IPS-18c (cell line): ENCODE data around the gene SRSF10.
"Not testable (repeated sequence)": the region's sequence is repeated elsewhere in the genome, so short reads cannot be mapped to it uniquely, and the experiment has no call there.

Source experiments
- H3K4me3 ChIP-seq: 2 replicates; pipeline ENCODE4 v1.7.0; 2013; ENCODE audit warnings: low read depth, mild to moderate bottlenecking, low read length, moderate library complexity; ENCODE audit not compliant: insufficient read depth
- H3K9me3 ChIP-seq: one replicate; pipeline ENCODE4 v1.6.1; 2013; ENCODE audit warnings: mild to moderate bottlenecking, low read length, moderate library complexity; ENCODE audit not compliant: control insufficient read depth, insufficient read depth

Gene SRSF10

GRCh38 chr1:23979881-23980727 is at the start of gene SRSF10:
TSS of gene SRSF10 (minus strand) at chr1:23980327. CDS start at chr1:23980255, 72 bp downstream.
- peak within 1 kb of the TSS; percentile 96 for H3K4me3 ChIP-seq

GRCh38 chr1:24027838-24028468 is 47.8 kb upstream of the SRSF10 start:
- Histone ChIP-seq H3K9me3 (no peaks in the 10 kb centered on the region), H3K4me3 (no peak overlapping the region)

More at GRCh38 chr1:23979881-23980727, at the start of gene SRSF10:
- no peaks in the 10 kb centered on the region for H3K9me3 ChIP-seq

- no peaks in the 10 kb centered on the region for H3K9me3 ChIP-seq
- H3K4me3 ChIP-seq, result no peak overlapping the region
Measured at GRCh38 chr1:24022581-24023361, 42.6 kb upstream of the SRSF10 start.

GRCh38 chr1:24021403-24022266 is 41.5 kb upstream of the SRSF10 start:
- H3K4me3 ChIP-seq, result no peak overlapping the region
- H3K9me3 ChIP-seq, result no peaks in the 10 kb centered on the region

GRCh38 chr1:24020470-24020869 is 40.3 kb upstream of the SRSF10 start:
- Histone ChIP-seq H3K9me3 (no peaks in the 10 kb centered on the region), H3K4me3 (no peak overlapping the region)

- no peak overlapping the region for H3K4me3 ChIP-seq
- no peaks in the 10 kb centered on the region for H3K9me3 ChIP-seq
Measured at GRCh38 chr1:24020025-24020424, 39.9 kb upstream of the SRSF10 start.

GRCh38 chr1:24018611-24019580 is 38.8 kb upstream of the SRSF10 start:
- H3K9me3 ChIP-seq, result no peaks in the 10 kb centered on the region
- no peak overlapping the region for H3K4me3 ChIP-seq

GRCh38 chr1:24015221-24016210 is 35.4 kb upstream of the SRSF10 start:
- H3K4me3 ChIP-seq, result no peak overlapping the region
- no peaks in the 10 kb centered on the region for H3K9me3 ChIP-seq

- not testable (repeated sequence) for H3K4me3 ChIP-seq, H3K9me3 ChIP-seq
Measured at GRCh38 chr1:24012878-24013277, 32.8 kb upstream of the SRSF10 start.

- Histone ChIP-seq H3K4me3 (no peak overlapping the region), H3K9me3 (peaks cover 2% of the 10 kb centered on the region)
Measured at GRCh38 chr1:24010650-24011049, 30.5 kb upstream of the SRSF10 start.

- no peak overlapping the region; the same call in 1 of the 2 replicates for H3K4me3 ChIP-seq
- H3K9me3 ChIP-seq, result peaks cover 2% of the 10 kb centered on the region
Measured at GRCh38 chr1:24009406-24009805, 29.3 kb upstream of the SRSF10 start.

GRCh38 chr1:24008574-24009184 is 28.6 kb upstream of the SRSF10 start:
- H3K9me3 ChIP-seq, H3K4me3 ChIP-seq: not testable (repeated sequence)

- peaks cover 2% of the 10 kb centered on the region for H3K9me3 ChIP-seq
- H3K4me3 ChIP-seq, result no peak overlapping the region
Measured at GRCh38 chr1:24007079-24007478, 27.0 kb upstream of the SRSF10 start.

- Histone ChIP-seq H3K4me3 (no peak overlapping the region), H3K9me3 (peaks cover 2% of the 10 kb centered on the region)
Measured at GRCh38 chr1:24005163-24005562, 25.0 kb upstream of the SRSF10 start.
